GM19455 (cell line): ENCODE results near the gene SORCS2.

Experiments
- ATAC-seq: cut with Tn5 transposase; IDR thresholded peaks from one replicate; pipeline ENCODE4 v1.9.1; 2021; ENCODE audit not compliant: unreplicated experiment

The SORCS2 gene

DNA sequence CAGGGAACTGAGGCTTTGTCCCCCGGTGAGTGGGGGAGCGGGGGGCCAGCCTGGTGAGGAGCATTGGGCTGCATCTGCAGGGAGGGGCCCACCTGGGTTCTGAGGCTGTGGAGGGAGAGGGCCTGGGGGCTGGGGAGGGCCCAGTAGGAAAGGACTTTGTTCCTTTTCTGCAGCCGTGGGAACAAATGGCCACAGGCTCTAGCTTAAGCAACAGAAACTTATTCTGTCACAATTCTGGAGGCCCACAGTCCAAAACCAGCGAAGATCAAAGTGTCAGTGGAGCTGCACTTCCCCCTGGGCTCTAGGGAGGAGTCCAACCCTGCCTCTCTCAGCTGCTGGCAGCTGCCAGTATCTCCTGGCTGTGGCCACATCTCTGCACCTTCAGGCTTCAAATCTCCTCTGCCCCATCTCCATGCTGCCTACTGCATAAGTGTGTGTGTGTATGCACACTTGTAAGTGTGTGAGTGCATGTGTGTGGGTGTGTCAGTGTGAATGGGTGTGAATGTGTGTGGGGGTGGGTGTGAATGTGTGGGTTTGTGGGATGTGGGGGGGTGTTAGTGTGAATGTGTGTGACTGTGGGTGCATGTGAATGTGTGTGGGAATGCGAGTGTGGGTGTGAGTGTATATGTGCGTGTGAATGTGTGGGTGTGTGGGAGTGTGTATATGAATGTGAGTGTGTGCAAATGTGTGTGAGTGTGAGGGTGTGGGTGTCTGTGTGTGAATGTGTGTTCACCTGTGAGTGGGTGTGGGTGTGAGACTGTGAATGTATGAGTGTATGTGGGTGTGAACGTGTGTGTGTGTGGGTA lies 446.8 kb downstream of the SORCS2 start:
- ATAC-seq, result no peak

DNA sequence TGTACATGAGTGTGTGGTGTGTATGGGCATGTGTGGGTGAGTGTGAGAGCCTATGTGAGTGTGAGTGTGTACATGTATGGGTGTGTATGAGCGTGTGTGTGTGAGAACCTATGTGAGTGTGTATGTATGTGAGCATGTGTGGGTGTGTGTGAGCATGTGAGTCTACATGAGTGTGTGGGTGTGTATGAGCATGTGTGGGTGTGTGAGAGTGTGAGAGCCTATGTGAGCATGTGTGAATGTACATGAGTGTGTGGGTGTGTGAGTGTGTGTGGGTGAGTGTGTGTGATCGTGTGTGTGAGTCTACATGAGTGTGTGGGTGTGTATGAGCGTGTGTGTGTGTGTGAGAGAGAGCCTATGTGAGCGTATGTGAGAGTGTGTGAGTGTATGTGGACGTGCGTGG lies 447.8 kb downstream of the SORCS2 start:
- ATAC-seq, result no peak

DNA sequence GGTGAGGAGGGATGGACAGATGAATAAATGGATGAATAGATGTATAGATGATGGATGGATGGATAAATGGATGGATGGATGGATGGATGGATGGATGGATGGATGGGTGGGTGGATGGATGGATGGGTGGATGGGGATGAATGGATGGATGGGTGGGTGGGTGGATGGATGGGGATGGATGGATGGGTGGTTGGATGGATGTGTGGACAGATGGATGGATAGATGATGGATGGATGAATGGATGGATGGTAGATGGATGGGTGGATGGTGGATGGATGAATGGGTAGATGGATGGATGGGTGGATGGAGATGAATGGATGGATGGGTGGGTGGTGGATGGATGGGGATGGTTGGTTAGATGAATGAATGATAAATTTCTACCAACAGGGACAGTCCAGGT lies 449.4 kb downstream of the SORCS2 start:
- ATAC-seq, result no peak

DNA sequence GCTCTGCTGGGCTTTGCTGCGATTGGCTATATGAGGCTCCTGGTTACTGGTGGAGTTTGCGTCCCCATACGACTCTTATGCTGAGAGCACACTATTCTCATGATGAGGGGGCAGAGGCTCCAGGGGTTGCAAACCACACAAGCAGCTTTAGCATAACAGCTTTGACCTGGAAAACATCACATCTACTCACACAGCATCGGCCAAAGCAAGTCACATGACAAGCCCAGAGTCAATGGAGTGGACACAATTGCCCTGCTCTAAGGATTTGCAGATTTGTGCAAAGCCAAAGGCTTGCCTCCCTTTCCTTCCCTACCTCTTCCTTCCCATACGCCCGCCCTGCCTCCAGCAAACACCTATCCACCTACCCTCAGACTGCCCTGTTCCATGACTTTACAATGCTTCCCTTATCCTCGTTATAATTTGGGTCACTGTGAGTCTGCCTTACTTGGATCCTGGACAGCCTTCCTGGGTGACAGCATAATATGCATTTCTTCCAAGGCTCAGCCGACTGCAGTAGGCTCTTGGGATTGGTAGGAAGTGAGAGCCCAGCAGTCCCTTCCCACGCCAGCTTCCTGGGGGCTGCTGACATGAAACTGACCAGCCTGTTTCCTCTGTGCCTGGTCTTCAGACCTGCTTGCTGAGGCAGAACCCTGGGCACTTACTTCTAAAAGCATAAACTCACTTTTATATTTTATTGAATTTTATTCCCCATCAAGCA lies 450.6 kb downstream of the SORCS2 start:
- no peak for ATAC-seq

DNA sequence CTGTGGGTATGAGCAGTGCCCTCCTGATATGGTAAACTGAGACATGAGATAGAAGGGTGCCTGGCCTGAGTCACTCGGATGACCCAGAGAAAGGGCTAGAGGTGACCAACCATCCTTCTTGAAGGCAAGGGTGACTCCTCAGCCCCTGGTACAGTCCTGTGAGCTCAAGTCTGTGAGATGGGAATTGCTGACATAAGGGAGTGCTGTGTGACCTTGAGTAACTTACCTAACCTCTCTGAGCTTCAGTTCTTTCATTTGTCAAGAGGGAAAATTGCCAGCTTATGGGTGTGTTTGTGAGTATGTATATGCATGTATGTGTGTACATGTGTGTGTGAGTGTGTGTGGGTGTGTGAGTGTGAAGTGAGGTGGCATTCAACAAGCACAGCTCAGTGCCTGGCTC lies 452.8 kb downstream of the SORCS2 start:
- ATAC-seq, result no peak

DNA sequence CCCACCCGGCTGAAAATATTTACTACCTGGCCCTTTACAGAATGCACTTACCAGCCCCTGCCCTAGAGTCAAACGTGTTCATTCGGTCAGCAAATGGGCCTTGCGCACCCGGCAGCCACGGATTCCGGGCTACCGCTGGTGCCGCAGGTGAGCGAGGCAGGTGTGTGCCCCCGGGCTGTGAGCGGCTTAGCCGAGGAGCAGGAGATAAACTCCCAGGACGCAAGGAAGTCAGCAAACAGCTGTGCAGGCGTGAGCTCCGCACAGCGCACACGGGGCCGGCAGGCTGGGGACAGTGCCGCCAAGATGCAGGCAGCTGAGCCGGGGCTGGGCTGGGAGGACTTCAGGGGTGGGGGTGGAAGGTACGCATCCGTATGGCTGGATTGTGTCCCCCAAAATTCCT lies 453.6 kb downstream of the SORCS2 start:
- no peak for ATAC-seq

DNA sequence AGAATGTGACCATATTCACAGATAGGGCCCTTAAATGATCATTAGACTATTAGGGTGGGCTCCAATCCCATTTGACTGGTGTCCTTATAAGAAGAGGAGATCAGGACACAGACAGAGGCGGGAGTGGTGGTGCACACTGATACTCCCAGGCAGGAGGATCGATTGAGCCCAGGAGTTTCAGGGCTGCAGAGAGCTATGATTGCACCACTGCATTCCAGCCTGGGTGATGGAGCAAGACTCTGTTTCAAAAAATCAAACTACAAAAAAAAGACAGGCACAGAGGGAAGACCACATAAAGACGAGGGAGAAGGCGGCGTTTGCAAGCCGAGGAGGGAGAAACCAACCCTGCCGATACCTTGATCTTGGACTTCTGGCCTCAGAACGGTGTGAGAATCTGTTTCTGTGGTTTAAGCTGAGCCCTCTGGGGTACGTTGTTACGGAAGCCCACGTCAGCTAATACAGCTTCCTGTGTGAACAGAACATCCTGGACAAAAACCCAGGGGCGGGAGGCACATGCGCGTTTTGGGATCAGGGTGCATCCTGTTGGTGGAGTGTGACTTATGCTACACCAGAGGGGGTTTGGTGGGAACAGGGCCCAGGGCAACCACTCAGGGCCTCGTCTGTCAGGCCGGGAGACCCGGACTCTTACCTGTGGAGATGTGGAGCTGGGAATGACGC lies 454.2 kb downstream of the SORCS2 start:
- no peak for ATAC-seq

DNA sequence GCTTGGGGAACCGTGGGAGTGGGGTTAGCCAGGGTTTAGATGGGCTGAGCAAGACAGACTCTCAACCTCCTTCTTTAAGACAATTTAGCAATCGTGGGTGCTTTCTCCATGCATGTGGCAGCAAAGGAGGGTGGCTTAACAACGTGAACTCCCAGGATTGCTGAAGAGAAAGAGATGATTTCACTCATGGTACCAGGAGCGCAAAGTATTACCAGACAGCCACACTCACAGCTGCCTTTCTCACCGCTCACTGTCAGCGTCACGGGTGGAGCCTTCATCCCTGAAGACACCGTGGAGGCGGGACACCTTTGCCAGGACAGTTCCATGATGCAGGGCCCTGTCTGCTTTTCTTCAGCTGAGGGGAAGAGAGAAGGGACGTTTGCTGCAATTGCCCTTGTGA lies 454.8 kb downstream of the SORCS2 start:
- no peak for ATAC-seq

DNA sequence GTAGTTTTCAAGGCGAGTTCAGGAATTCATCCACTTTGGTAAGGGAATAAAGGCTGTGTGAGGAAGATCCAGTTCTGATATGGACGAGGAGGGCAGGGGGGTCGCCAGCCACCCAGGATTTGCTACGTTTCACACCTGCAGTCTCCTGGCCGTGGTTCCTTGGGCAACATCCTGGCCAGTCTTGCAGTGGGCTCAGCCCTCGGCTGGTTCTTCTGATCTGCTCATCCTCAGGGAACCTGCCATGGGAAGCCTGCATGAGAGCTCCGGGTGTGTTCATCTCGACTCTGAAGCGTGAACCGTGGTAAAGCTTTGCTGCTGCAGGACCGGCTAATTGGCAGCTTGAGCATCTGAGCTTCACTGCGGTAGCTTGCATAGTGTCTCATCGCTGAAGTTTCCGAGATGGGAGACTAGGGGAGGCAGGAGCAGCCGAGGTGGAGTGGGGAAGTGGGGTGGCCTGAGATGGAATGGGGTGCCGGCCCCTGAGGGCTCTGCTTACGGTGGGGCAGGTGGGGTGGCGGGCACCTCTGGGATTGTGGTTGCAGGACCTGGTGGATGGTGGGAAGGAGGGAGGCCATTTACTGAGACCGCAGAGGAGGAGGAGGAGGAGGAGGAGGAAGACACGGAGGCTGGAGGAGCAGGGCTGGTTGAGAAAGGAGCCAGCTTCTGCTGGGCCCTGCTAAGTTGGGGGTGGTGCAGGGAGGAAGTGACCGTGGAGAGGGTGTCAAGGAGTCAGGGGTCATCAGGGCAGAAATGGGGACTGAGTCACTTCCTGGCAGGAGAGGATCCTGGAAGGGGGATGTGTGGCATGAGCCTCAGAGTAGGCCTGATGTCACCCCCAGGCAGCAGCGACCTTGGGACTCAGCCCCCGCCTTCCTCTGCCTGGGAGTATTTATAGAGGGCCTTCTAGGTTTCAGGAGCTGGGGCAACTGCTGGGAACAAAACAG lies 455.5 kb downstream of the SORCS2 start:
- no peak for ATAC-seq

DNA sequence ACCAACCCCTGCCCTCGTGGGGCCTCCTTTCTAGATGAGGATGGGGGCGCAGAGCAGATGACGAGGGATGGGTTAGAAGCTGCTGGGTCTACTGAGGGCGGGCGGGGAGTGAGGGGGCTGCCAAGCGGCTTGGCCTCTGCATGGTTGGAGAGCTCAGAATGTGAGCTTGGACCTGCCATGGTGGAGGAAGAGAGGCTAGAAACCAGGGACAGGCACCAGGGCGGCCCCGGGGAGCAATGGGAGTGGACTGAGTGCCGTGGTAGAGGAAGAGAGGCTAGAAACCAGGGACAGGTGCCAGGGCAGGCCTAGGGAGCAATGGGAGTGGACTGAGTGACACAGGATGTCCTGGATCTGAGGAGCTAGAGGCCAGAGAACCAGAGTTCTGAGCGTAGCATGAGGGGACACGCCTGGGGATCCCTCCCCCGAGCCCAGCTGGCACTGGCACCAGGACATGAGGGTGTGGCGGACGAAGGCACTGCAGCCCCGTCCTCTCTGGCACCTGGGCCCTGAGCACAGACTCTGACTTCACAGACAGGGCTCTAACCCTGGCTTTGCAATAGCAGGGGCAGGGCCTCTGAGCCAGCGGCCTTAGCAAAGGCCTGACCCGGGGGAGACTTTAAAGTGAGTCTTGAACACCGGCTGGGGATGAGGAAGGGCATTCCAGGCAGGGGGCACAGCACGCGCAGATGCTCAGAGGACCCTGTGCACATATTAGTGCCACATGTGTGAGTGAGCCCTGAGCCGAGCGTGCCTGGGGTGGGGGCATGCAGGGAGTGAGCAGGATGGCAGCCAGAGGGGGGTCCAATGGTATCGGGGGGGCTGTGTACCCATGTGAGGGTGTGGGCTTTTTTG lies 456.4 kb downstream of the SORCS2 start:
- ATAC-seq, result no peak

DNA sequence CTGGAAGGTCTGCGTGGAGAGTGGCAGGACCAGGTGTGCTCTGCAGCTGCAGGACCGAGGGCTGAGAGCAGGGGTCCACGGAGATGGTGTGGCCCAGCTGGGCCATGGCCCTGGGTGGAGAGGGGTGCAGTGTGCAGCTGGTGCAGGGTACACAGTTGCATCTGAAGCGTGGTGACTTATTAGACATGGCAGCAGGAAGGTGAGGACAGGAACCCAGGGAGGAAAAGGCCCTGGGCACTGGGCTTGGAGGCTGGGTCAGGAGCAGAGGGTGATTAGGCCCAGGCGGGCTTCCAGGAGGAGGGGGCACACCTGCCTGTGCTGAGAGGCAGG lies 457.0 kb downstream of the SORCS2 start:
- no peak for ATAC-seq

DNA sequence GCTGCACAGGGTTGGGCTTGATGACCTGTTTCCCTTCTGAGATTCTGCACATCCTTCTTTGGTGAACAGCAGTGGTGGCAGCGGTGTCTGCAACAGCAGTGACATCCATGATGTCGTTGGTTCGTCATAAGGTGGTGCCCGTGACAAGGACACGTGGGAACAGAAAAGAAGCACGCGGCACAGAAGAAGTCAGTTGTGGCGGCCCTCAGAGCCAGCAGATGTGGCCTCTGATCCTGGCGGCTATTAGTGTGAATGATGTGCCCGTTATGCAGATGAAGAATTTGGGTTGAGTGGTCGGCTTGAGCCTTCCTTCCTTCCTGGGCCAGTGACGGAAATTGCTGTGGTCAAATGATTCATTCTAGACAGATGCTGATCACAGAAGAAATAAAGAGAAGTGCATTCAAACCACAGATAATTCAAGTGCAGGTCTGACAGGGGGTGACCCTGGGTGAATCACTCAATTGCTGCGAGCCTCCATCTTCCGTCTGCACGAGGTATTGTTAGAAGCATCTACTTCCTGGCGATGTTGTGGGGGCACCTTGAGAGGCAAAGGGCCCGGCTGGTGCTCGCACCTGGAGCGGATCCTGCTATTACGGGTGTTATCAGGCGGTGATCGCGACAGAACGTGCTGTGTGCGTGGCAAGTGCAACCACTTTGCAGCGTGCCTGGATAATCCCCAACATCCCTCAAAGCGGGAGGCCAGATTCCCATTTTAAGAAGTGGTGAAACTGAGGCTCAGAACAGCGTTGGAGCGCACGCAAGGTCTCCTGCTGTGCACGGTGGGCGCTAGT lies 457.6 kb downstream of the SORCS2 start:
- ATAC-seq, result no peak

DNA sequence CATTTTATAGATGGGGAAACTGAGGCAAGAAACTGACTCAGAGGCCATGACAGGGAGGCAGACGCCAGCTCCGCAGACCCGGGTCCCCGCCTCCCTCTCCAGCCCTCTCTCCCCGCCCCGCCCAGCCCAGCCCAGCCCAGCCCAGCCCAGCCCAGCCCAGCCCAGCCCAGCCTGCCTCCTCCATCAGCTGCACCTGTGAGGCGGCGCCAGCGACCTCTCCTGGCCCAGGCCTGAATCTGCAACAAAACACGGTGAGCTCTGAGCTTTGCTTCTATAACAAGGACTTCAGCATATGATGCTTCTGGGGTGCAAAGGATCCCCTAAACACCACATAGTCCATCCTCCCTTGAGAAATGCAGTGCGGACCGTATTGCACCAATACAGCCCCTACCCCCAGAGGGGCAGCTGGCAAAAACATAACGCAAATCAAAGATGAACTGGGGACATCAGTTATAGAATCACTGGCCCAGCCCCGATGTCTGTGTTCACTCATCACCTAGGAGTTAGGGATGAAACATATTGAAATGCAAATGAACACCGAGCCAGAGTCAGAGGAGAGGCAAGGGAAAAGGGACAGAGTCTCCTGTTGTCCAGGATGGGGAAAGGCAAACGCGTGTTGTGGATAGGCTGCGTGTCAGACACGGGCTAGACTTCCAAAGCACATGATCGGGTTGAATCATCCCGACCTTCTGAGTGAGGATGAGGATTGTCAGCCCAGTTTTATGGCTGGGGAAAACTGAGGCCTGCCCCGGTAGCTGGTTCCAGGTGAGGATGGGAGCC lies 458.5 kb downstream of the SORCS2 start:
- ATAC-seq, result no peak

DNA sequence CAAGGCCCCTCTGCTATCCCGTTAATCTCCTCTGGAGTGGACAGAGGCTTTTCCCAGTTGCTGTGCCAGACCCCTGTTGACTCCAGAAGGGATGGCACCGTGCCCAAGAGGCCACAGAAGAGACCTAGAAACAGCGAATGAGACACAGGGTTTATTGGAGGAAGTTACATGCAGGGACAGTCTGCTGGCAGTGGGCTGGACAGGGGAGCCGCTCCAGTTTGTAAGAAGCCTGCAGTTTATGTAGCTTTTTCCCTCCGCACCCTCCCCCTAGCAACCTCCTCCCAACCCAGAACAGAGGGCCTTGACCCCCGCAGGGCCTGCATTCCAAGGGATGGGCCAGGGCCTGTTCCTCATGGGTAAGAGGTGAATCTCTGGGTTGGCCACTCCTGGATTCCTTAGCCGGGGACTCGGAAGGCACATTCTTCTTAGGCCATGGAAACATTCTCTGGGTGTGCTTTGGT lies 459.2 kb downstream of the SORCS2 start:
- ATAC-seq, result no peak

DNA sequence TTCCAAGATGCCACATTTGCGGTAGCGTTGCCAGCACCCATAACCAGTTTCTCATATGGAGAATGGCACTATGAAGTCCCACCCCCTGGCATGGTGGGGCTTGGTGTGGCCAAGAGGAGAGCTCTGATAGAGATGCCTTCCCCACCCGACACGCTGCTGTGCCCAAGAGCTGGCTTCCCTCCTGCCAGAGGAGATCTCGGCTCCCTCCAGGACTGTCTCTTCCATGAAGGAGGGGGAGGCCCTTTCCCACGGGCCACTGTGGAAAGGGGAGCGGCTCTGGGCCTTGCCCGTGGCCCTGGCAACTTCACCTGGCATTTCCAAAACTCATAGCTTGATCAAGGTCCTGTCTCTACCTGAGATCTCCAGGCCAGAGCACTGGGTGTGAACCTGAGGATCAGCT lies 459.7 kb downstream of the SORCS2 start:
- ATAC-seq, result no peak

DNA sequence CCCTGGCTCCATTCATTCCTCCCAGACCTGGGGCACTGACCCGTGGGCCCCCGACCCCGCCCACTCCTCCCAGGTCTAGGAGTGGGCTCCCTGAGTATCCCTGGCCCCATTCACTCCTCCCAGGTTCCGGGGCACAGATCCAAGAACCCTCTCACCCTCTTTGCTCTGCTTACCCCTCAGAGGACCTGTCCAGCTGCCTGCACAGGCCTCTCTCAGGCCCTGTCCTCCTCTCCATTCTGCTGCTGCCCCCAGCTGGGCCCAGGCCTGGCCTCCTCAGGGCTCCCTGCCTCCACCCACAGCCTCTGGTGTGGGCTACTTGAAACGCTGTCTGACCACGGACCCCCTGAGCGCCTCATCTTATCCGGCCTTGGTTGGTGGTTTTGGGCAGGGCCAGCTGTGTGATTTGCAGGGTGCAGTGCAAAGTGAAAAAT lies 460.1 kb downstream of the SORCS2 start:
- ATAC-seq, result no peak

DNA sequence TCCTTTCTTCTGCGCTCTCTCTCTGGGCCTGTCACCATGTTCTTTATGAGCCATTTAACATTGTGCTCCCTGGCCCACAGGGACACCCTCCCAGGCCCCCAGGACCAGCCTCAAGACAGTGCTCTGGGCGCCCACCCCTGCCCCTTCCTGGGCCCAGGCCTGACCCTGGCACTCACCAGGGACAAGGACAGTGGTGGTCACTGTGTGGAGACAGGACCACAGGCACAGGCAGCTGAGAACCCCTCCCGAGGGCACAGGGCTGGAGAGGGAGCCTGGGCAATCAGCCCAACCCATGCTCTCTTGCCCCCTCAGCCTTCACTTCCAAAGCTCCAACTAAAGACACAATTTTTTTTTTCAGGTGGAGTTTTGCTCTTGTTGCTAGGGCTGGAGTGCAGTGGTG lies 460.6 kb downstream of the SORCS2 start:
- no peak for ATAC-seq
